ENCODE results near the gene RAB2B.

Gene RAB2B

DNA sequence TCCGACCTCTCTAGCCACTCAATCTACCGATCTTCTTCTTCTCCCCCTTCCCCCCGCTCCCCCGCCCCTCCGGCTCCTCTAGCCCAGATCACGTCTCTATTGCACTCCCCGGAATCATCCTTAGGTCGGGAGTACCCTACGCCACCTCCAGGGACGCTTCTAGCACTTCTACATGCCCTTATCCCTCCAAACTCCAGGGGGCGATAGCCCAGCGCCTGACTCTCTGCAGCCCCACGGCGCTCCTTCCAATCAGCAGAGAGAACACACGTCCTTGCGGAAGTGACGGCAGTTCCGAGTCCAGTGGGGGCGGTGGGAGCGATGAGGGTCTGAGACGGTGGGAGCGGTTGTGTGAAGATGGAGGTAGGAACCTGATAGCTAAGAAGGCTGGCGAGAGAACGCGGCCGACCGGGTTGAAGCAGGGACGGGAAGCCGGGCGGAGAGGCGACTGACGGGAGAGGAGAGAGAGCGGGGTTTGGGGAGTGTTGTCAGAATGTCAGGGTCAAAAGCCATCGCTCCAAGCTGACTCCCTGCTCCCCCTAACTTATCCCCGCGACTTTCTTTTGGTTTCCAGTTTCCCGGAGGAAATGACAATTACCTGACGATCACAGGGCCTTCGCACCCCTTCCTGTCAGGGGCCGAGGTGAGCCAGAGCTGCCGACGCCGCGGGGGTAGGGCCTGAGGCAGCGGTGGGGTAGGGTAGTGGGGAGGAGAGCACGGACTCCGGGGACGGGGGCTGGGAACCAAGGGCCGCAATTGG lies at the start of gene RAB2B, which contains the start of gene TOX4:
RAB2B (minus strand) TSS at position 35 of the 757 bp plus-strand sequence. CDS start 87 bp downstream, outside the sequence.
TOX4 (plus strand) TSS at position 271 of the 757 bp plus-strand sequence; CDS start at position 355, 84 bp downstream.
- TF ChIP-seq, protein P1, sequence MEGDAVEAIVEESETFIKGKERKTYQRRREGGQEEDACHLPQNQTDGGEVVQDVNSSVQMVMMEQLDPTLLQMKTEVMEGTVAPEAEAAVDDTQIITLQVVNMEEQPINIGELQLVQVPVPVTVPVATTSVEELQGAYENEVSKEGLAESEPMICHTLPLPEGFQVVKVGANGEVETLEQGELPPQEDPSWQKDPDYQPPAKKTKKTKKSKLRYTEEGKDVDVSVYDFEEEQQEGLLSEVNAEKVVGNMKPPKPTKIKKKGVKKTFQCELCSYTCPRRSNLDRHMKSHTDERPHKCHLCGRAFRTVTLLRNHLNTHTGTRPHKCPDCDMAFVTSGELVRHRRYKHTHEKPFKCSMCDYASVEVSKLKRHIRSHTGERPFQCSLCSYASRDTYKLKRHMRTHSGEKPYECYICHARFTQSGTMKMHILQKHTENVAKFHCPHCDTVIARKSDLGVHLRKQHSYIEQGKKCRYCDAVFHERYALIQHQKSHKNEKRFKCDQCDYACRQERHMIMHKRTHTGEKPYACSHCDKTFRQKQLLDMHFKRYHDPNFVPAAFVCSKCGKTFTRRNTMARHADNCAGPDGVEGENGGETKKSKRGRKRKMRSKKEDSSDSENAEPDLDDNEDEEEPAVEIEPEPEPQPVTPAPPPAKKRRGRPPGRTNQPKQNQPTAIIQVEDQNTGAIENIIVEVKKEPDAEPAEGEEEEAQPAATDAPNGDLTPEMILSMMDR (conservative IDR thresholded peaks at IDR 0.05): peak; percentile 97
- H3K27ac ChIP-seq: peak within 1 kb of the TSS; percentile 79

DNA sequence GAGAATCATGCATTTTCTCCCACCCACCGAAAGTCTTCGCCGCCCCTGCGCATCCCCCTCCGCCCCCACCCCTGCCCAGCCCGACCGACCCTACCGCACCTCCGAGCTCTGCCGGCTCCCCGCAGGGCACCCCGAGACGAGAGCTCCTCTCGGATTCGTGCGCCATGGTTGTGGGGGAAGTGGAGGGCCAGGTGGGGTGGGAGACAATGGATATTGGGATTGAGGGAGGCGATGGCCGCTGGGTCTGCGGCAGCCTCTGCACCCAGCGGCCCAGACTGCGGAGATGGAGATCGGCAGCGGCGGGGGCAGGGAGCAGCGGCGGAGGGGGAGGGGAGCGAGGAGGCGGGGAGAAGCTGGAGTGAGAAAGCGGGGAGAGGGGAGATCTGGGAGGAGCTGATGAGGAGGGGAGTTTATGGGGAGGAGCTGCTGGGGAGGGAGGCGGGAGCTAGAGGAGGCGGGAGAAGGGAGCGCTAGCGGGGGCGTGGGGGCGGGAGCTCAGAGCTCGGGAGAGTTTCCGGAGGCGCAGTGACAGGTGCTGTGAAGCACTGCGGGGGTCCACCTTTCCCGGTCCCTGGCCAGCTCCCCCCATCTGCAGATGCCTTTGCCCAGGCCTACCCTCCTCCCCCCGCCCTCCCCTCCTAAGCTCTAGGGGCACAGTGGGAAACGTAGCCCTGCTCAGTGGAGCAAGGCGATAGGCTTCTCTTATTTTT lies 49.4 kb upstream of the RAB2B start, which contains the start of gene SALL2:
SALL2 (minus strand) TSS at position 385 of the 710 bp plus-strand sequence; CDS start at position 166, 219 bp downstream.
- peak within 1 kb of the TSS; percentile 68; the same call in 1 of the 2 replicates for H3K27ac ChIP-seq
- TF ChIP-seq, protein P1 (conservative IDR thresholded peaks at IDR 0.05): no peak

DNA sequence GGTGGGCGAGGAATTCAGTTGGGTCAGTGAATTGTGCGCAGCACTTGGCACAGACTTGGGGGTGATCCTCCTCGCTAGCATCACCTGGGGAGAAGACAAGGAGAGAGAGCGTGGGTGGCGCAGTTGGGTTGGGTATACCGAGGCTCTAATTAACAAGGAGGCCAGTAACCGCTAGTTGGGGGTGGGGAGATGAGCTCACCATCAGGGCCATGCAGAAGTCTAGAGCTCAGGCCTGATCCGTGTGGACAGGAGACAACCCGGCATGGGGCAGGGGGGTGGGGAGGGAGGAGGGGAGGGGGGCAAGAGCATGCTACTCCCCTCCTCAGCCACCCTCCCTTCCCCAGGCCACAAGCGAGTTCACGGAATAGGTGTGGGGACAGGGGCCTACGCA lies 48.8 kb upstream of the RAB2B start:
- TF ChIP-seq, protein P1 (conservative IDR thresholded peaks at IDR 0.05): no peak
- H3K27ac ChIP-seq: peak overlapping the region; percentile 68; the same call in 1 of the 2 replicates

DNA sequence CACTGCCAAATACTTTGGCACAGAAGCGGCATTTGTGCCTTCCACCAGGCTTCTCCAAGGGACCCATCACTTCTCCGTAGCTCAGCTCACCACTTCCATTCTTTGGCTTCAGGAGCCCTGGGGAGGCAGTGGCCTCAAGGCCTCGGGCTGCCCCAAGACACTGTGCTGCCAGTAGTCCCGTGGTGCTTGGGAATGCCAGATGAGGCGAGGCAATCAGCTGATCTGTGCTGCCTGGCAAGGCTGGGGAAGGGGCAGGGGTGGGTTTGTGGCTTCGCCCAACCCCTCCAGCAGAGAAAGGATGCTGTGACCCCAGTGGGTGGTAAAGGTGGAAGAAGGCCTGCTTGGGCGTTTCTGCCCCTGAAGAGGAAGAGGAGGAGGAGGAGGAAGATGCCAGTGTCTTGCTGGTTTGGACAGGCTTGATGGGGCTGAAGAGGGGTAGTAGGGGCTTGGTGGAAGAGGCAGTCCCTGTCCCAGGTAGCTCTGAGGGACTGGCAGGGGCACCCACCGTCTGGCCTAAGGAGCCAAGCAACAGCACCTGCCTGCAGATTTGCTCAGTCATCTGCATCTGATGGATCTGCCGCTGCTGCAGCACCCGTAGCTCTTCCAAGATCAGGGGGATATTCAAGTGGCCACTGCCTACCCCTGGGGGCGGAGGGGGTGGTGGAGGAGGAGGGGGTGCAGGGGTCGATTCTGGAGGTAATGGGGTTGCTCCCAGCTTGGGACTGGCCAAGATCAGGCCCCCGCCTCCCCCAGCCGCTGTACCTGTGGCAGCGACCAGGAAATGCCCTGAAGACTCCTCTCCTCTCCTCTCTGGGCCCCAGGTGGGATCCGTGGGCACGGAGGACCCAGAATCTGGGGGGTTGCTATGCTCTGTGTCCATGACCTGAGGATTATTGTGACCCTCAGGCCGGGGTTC lies 48.1 kb upstream of the RAB2B start:
- peak overlapping the region; percentile 68; the same call in 1 of the 2 replicates for H3K27ac ChIP-seq

DNA sequence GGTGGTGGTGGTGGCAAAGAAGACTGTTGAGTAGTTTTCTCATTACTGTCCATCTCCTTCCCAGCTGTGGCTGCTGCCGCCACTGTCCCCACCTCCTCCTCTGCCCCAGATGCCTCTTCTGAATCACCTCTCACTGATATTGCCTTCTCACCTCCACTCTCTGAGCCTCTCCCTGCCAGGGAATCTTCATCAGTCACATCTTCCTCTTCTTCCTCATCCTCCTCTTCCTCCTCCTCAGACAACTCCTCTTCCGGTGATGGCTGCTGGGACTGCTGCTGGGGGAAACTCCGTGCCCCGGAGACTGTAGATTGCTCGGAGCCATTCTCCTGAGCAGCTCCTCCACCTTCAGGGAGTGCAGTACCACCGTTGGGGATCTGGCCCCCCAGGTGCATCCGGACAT lies 46.4 kb upstream of the RAB2B start:
- TF ChIP-seq, protein P1 (conservative IDR thresholded peaks at IDR 0.05): no peak
- H3K27ac ChIP-seq: no peak overlapping the region

More for the DNA sequence above, 48.1 kb upstream of the RAB2B start:
- TF ChIP-seq, protein P1 (conservative IDR thresholded peaks at IDR 0.05): no peak

DNA sequence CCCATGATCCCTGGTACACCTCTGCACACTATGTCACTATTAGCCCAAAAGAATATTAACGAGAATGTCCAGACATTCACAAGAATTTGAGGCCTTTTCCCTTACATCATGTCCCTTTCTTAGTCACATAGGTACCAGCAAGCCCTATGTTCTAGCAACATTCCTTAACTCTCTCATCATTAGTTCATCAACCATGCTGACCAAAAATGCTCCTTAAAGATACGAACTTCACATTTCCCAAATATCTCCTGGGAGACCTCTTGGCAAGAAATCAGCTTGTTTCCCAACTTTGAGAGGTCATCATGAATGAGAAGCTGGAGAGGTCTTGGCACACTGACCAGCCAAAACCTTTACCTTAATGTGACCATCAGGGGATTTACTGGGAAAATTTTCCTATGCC lies 44.7 kb upstream of the RAB2B start:
- no peak overlapping the region for H3K27ac ChIP-seq

More for the DNA sequence above, 44.7 kb upstream of the RAB2B start:
- TF ChIP-seq, protein P1 (conservative IDR thresholded peaks at IDR 0.05): no peak

All from VCaP (cell line).